Cardiac ventricle fibroblast (primary cell): ENCODE measurements around the gene SULT1A3. TPM values are rescaled to one million over a fixed set of nuclear protein-coding genes. Genes with fewer than 3 reads are reported as not detected.

Experiments
- total RNA-seq: library from RNA; depleted of rRNA; stranded (reverse); fragments of >200 nt; gene quantifications from 2 replicates; pipeline ENCODE4 v1.2.3, GENCODE V29; 2015

Gene SULT1A3
- 2.9 and 14.1 TPM in 2 replicates for total RNA-seq

DNA sequence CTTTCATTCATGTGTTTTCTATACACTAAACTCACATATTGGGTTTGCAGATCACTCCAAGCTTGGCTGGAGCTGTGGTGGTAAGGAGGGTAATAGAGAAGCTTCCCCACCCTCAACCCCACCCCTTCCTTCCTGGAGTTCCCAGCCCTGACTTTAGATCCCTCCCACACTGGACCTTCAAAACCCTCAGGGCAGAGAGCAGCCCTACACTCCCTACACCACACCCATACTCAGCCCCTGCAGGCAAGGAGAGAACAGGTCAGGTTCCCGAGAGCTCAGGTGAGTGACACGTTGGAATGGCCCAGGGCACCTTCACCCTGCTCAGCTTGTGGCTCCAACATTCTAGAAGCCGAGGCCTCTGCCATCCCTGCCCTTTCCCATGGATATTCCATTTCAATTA lies at the start of gene SULT1A3:
SULT1A3 (plus strand) TSS at position 207 of the 400 bp plus-strand sequence. CDS start 1,474 bp downstream, outside the sequence.

DNA sequence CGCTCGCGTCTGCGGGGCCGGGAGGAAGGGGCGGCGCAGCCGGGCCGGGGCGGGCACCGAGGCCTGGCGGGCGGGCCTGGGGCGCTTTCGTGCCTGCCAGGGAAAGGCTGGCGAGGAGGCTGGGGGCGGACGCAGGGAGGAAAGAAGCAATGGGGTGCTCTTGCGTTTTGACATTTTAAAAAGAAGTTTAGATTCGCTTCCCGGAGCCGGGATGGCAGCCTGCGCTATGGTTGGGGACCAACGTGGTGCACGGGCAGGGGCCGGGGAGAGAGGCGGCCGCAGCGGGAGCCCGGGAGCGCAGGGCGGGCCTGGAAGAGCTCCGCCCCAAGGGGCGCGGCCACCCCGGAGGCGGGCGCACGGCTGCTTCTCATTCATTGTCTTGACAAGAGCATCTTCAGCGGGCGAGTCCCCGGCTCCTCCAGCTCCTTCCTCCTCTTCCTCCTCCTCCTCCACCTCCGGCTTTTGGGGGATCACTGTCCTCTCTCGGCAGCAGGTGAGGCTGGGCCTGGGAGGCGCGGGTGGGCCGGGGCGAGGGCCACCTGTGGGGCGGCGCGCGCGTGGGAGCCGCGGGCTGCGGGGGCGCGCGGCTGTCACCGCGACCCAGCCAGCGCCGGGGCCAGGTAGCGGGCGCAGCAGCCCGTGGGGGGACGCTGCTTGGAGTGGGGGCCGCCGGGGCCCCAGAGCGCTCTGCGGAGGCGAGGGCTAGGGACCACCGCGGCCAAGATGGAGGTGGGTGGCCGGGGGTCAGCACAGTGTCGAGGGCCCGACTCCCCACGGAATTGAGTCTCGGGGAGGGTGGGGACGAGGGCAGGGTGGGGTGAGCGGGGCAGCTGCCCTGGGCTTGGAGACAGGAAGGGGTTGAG lies 15.6 kb upstream of the SULT1A3 start, which contains the start of gene CORO1A:
CORO1A (plus strand) TSS at position 370 of the 863 bp plus-strand sequence. CDS start 1,608 bp downstream, outside the sequence.

DNA sequence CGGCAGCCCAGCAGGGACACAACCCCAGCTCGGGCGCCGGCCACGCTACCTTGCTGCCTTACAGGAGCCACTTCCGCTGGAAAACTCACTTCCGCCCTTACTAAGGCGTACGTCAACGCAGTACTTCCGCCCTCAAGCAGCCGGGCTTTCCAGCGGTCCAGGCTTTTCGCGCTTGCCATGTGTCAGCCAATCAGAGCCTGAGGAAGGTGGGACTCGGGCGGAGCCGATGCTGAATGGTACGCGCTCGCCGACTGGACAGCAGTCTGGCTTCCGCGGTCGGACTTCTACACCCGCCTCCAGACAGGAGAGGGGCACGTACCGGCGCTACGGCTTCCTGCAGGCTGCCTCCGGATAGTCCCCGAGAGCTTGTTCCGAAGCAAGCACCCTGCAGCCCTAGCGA lies 5.4 kb upstream of the SULT1A3 start, which contains the start of the genes BOLA2B and SLX1A:
BOLA2B (minus strand) TSS at position 52 of the 400 bp plus-strand sequence. CDS start 71 bp downstream, outside the sequence.
SLX1A (plus strand) TSS at position 261 of the 400 bp plus-strand sequence. CDS start 210 bp downstream, outside the sequence.

DNA sequence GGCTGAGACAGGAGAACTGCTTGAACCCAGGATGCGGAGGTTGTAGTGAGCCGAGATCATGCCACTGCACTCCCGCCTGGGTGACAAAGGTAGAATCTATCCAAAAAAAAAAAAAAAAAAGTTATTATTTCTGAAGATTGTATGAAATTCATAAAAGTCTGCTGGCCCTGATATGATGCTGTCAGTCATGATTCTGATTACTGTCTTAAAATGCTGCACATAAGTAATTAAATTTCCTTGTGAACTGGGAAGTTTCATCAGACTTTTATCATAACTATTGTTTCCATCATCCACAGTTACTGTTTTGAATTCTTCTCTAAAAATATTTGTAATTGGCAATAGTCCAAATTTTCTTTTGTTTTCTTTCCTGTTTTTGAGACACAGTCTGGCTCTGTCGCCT lies 49.3 kb downstream of the SULT1A3 start, which contains the start of gene NPIPB13:
NPIPB13 (minus strand) TSS at position 101 of the 400 bp plus-strand sequence. CDS start 2,906 bp downstream, outside the sequence.

Other genes starting within 250 kb of the SULT1A3 start
- 104 and 105 TPM in 2 replicates for gene TMEM219, start 237.2 kb upstream of the SULT1A3 start, total RNA-seq
- 32.1 and 33.8 TPM in 2 replicates for gene TAOK2, start 225.4 kb upstream of the SULT1A3 start, total RNA-seq
- 6.9 and 9.7 TPM in 2 replicates for gene HIRIP3, start 203.6 kb upstream of the SULT1A3 start, total RNA-seq
- 30.0 and 58.5 TPM in 2 replicates for gene INO80E, start 203.0 kb upstream of the SULT1A3 start, total RNA-seq
- not detected in 2 replicates for gene DOC2A, start 188.2 kb upstream of the SULT1A3 start, total RNA-seq
- gene C16orf92, start 176.1 kb upstream of the SULT1A3 start, total RNA-seq = not detected in 2 replicates
- not detected in 2 replicates for gene TLCD3B, start 168.0 kb upstream of the SULT1A3 start, total RNA-seq
- gene ALDOA, start 133.5 kb upstream of the SULT1A3 start, total RNA-seq = 1,739 and 1,751 TPM in 2 replicates
- 50.5 and 56.4 TPM in 2 replicates for gene PPP4C, start 123.3 kb upstream of the SULT1A3 start, total RNA-seq
- 0.37 TPM in 1 of 2 replicates, not detected in the other for gene TBX6, start 107.3 kb upstream of the SULT1A3 start, total RNA-seq
- 60.6 and 79.3 TPM in 2 replicates for gene YPEL3, start 103.0 kb upstream of the SULT1A3 start, total RNA-seq
- gene GDPD3, start 85.7 kb upstream of the SULT1A3 start, total RNA-seq = 0.64 and 1.00 TPM in 2 replicates
- 47.0 and 60.8 TPM in 2 replicates for gene MAPK3, start 76.0 kb upstream of the SULT1A3 start, total RNA-seq
- 0.15 and 1.3 TPM in 2 replicates for gene CORO1A, start 15.7 kb upstream of the SULT1A3 start, total RNA-seq
- 53.6 and 86.3 TPM in 2 replicates for gene BOLA2B, start 5.6 kb upstream of the SULT1A3 start, total RNA-seq
- 21.6 and 25.5 TPM in 2 replicates for gene SLX1A, start 5.4 kb upstream of the SULT1A3 start, total RNA-seq
- 1.7 and 2.1 TPM in 2 replicates for gene NPIPB13, start 49.2 kb downstream of the SULT1A3 start, total RNA-seq
- 31.3 and 43.4 TPM in 2 replicates for gene CD2BP2, start 156.1 kb downstream of the SULT1A3 start, total RNA-seq
- gene TBC1D10B, start 171.2 kb downstream of the SULT1A3 start, total RNA-seq = 33.1 and 39.3 TPM in 2 replicates
- not detected in 2 replicates for gene MYL11, start 175.5 kb downstream of the SULT1A3 start, total RNA-seq
- 0.50 TPM in 1 of 2 replicates, not detected in the other for gene SEPTIN1, start 183.3 kb downstream of the SULT1A3 start, total RNA-seq
- gene ZNF48, start 196.2 kb downstream of the SULT1A3 start, total RNA-seq = 2.4 and 3.5 TPM in 2 replicates
- 28.0 and 32.5 TPM in 2 replicates for gene ZNF771, start 208.4 kb downstream of the SULT1A3 start, total RNA-seq
- 12.6 and 16.9 TPM in 2 replicates for gene DCTPP1, start 230.8 kb downstream of the SULT1A3 start, total RNA-seq
- 23.2 and 25.8 TPM in 2 replicates for gene SEPHS2, start 246.6 kb downstream of the SULT1A3 start, total RNA-seq